Heart right ventricle (tissue), 16 donors: Measurements from ENCODE around the gene LRP1. TPM values are rescaled to one million over a fixed set of nuclear protein-coding genes. Genes with fewer than 3 reads are reported as not detected.
A peak's percentile ranks its signal among the peaks of the same experiment; 100 is the strongest.

Source experiments
- ATAC-seq, 8 donors: fragments of 200-7000 bp; cut with Tn5 transposase; one replicate each; pipeline ENCODE4 v1.9.1; 2020; ENCODE audit warnings: mild to moderate bottlenecking in 8 of 8, moderate library complexity in 8 of 8, moderate number of reproducible peaks in 1 of 8
- DNase-seq, 2 donors: peaks; one replicate each; pipeline ENCODE4 v3.0.0-alpha.2; 2020
- H3K27ac ChIP-seq, 10 donors: fragments of 200-600 bp; sonication (generic) in 2 of 10; one replicate each; pipeline versions ENCODE4 v1.5.0 to v1.8.0; 2020 to 2022; ENCODE audit warnings: mild to moderate bottlenecking in 3 of 10
- H3K27me3 ChIP-seq, 7 donors: fragments of 200-600 bp; one replicate each; pipeline ENCODE4 v1.8.0; 2021 to 2022; ENCODE audit warnings: mild to moderate bottlenecking in 2 of 7
- H3K36me3 ChIP-seq, 9 donors: fragments of 200-600 bp; sonication (generic) in 1 of 9; one replicate each; pipeline versions ENCODE4 v1.5.0 to v1.8.0; 2020 to 2022; ENCODE audit warnings: mild to moderate bottlenecking in 2 of 9
- H3K4me1 ChIP-seq, 9 donors: fragments of 200-600 bp; sonication (generic) in 1 of 9; one replicate each; pipeline versions ENCODE4 v1.5.0 to v1.8.0; 2020 to 2022; ENCODE audit warnings: mild to moderate bottlenecking in 4 of 9
- H3K4me3 ChIP-seq, 10 donors: fragments of 200-600 bp; sonication (generic) in 2 of 10; one replicate each; pipeline versions ENCODE4 v1.5.0 to v1.8.0; 2020 to 2022; ENCODE audit warnings: mild to moderate bottlenecking in 7 of 10, moderate library complexity in 2 of 10
- H3K9me3 ChIP-seq, 11 donors: fragments of 200-600 bp in 10 of 11; sonication (generic) in 2 of 11; one replicate each; pipeline versions ENCODE4 v1.5.0 to v1.8.0; 2013 to 2022; ENCODE audit warnings: mild to moderate bottlenecking in 2 of 11, control low read depth in 1 of 11, moderate library complexity in 1 of 11
- CTCF ChIP-seq, 9 donors: fragments of 200-600 bp; sonication (generic) in 2 of 9; IDR thresholded peaks; one replicate each; pipeline versions ENCODE4 v1.5.0 to v1.8.0; 2021 to 2022; ENCODE audit warnings: antibody characterized with exemption in 9 of 9, mild to moderate bottlenecking in 5 of 9, moderate library complexity in 1 of 9
- WGBS, 2 donors: extraction: QIAGEN DNeasy Blood & Tissue Kit; methylation state at CpG; one replicate each; pipeline ENCODE4 v1.1.7; 2013; ENCODE audit warnings: inconsistent platforms in 1 of 2; 5-methylcytosine and 5-hydroxymethylcytosine counted together
- intact Hi-C, 10 donors: fragments of 100-400 bp; cut with DNase I; formaldehyde crosslinking; loops; one replicate each; pipeline versions ENCODE4 v1.11.1 to v1.14.2; 2022
- polyA plus RNA-seq, 2 donors: library from polyadenylated mRNA; stranded (reverse); fragments of 200-250 nt; gene quantifications; one replicate each; pipeline ENCODE4 v1.2.3, GENCODE V29; 2013
- total RNA-seq, 10 donors: library from RNA; stranded (reverse); fragmentation: NEBNext Ultra II Directional in 3 of 10; extraction: Animal tissue kit (Norgen Biotek cat#: 25700) in 3 of 10; gene quantifications; one replicate each; pipeline versions ENCODE4 v1.2.1 to v1.2.4, GENCODE V29; 2021 to 2023
- donor health status: Arrhythmogenic right ventricular cardiomyopathy.
- donor health status: ischemic (EF 13 %, LVEDD 7.1; RV severe dilation, severe dysfunction).
- donor health status: healthy with polysubstance abuse.
- donor health status: DM: no; HTN: yes; CAD: no.
- donor health status: DM: no; HTN: no; CAD: no.
- donor health status: ischemic (EF 25% LVEDD 6.9; RV normal size, moderate dysfunction).
- donor health status: ischemic (EF 25% LVEDD 5.7; RV mildly dilated, moderate dysfunction).
- donor health status: healthy.
- donor health status: DM: yes; HTN: yes; CAD: no.
- donor health status: Ischemic cardiomyopathy.
- donor health status: ischemic (EF 35%, LVEDD 5.7; RV mildly dilated, moderate dysfunction).
- donor health status: nonischemic (EF 11% LVEDD 7.7; RV severe dilation, severe dysfunction).
- donor health status: DM: yes; HTN: yes; CAD: no.
- donor health status: PGD.
- donor health status: ischemic (EF 29% LVEDD 5.4; RV normal size, mild dysfunction).
- donor health status: nonischemic (EF 23%, LVEDD 6.1; RV moderate dilation, normal function).

Gene LRP1
- total and polyA plus RNA-seq, 12 donors, result 46.3 to 259 (median 69.3) TPM

GRCh38 chr12:57213763-57214397, 85.6 kb downstream of the LRP1 start:
- Histone ChIP-seq H3K9me3 (no peaks in the 10 kb centered on the region), H3K4me3 (no peak overlapping the region), H3K4me1 (peaks cover 10 to 67% (median 50%) of the 10 kb centered on the region in 9 donors), H3K27me3 (peaks cover 8 to 54% (median 38%) of the 10 kb centered on the region in 7 donors), H3K27ac (peak overlapping the region in 2 of 10 donors; percentile 41 to 49), H3K36me3 (peaks cover 0 to 49% (median 5%) of the 10 kb centered on the region in 9 donors)
- ATAC-seq, result peak in 2 of 8 donors; percentile 2
- 66 to 71% methylated on average over 4 of the region's 4 CpGs for WGBS, 2 donors
- intact Hi-C loops, result loop anchor here in 8 of 10 donors (1.0 to 10.0 kb wide), 6 partner anchors 24 to 251 kb away; no protein-coding TSS in a partner anchor
- no peak for DNase-seq
- TF ChIP-seq CTCF (IDR thresholded peaks at IDR 0.05), result no peak

- peaks cover 8 to 60% (median 43%) of the 10 kb centered on the region in 7 donors for H3K27me3 ChIP-seq
- WGBS, 2 donors, result 2 to 4% methylated on average over 14 of the region's 14 CpGs
- ATAC-seq (peak; percentile 29 to 80 (median 62)), DNase-seq (peak; percentile 64)
- no peak overlapping the region for H3K4me3 ChIP-seq
- peaks cover 0 to 44% (median 5%) of the 10 kb centered on the region in 9 donors for H3K36me3 ChIP-seq
- peaks cover 10 to 61% (median 48%) of the 10 kb centered on the region in 9 donors for H3K4me1 ChIP-seq
- TF ChIP-seq CTCF (IDR thresholded peaks at IDR 0.05), result peak; percentile 51 to 80 (median 73)
- peak overlapping the region in 1 of 10 donors; percentile 49 for H3K27ac ChIP-seq
- no peaks in the 10 kb centered on the region for H3K9me3 ChIP-seq
- intact Hi-C loops, result loop anchor here in 6 of 10 donors (1.0 to 10.0 kb wide), 4 partner anchors 24 to 250 kb away; no protein-coding TSS in a partner anchor
These were observed 86.1 kb downstream of the LRP1 start for GRCh38 chr12:57214398-57214781.

GRCh38 chr12:57215065-57215464, 86.8 kb downstream of the LRP1 start:
- no peaks in the 10 kb centered on the region for H3K9me3 ChIP-seq
- H3K4me1 ChIP-seq, result peaks cover 10 to 60% (median 46%) of the 10 kb centered on the region in 9 donors
- TF ChIP-seq CTCF (IDR thresholded peaks at IDR 0.05), result no peak
- no peak for DNase-seq
- H3K36me3 ChIP-seq, result peaks cover 0 to 38% (median 5%) of the 10 kb centered on the region in 9 donors
- WGBS, 2 donors, result 37 to 40% methylated on average over 11 of the region's 11 CpGs
- ATAC-seq, result no peak
- peaks cover 8 to 66% (median 50%) of the 10 kb centered on the region in 7 donors for H3K27me3 ChIP-seq
- no peak overlapping the region for H3K4me3 ChIP-seq
- intact Hi-C loops, result loop anchor here in 2 of 10 donors (2.0 to 10.0 kb wide), 2 partner anchors 24 to 250 kb away; no protein-coding TSS in a partner anchor
- no peak overlapping the region for H3K27ac ChIP-seq

- peaks cover 8 to 72% (median 56%) of the 10 kb centered on the region in 7 donors for H3K27me3 ChIP-seq
- intact Hi-C loops, result loop anchor here in 2 of 10 donors (2.0 to 10.0 kb wide), 2 partner anchors 23 to 249 kb away; no protein-coding TSS in a partner anchor
- TF ChIP-seq CTCF (IDR thresholded peaks at IDR 0.05), result no peak
- H3K4me3 ChIP-seq, result peak overlapping the region in 2 of 10 donors; percentile 57 to 61
- 16% methylated on average over 7 of the region's 7 CpGs for WGBS, 2 donors
- peaks cover 0 to 32% (median 5%) of the 10 kb centered on the region in 9 donors for H3K36me3 ChIP-seq
- DNase-seq, result no peak
- peaks cover 10 to 64% (median 46%) of the 10 kb centered on the region in 9 donors for H3K4me1 ChIP-seq
- H3K9me3 ChIP-seq, result no peaks in the 10 kb centered on the region
- ATAC-seq, result peak in 1 of 8 donors; percentile 0
- no peak overlapping the region for H3K27ac ChIP-seq
These were observed 87.4 kb downstream of the LRP1 start for GRCh38 chr12:57215668-57216013.
